Amniotic epithelial cell (primary cell): ENCODE measurements around the gene RNU5B-1.

Experiments
- DNase-seq: peaks from one replicate; pipeline ENCODE4 v3.0.0-alpha.2; 2010; ENCODE audit warnings: low read depth

RNU5B-1 gene

GRCh38 chr15:65328506-65329287 is 24.2 kb downstream of the RNU5B-1 start:
- no peak for DNase-seq

- no peak for DNase-seq
Observed at GRCh38 chr15:65329288-65329983, 25.0 kb downstream of the RNU5B-1 start.

GRCh38 chr15:65329984-65330735 is 25.7 kb downstream of the RNU5B-1 start:
- DNase-seq = no peak

- DNase-seq = no peak
Observed at GRCh38 chr15:65330934-65331645, 26.6 kb downstream of the RNU5B-1 start.

DNA sequence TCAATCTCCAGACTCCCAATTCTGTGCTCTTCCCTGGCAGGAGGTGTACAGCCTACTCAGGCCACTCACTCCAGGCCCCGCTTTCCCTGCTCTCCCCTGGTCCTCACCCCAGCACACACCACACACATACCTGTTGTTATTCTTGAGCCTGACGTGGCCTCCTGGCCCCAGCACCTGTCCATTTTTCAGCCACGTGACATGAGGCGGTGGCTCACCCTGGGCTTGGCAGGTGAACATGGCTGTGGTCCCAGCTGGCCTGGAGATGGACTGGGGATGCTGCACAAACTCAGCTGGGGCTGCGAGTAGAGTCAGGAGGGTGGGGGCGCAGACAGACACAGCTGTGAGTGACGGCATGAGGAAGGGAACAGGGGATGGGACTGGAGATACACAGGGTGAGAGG is 27.3 kb downstream of the RNU5B-1 start:
- DNase-seq = no peak

- DNase-seq = no peak
Observed at GRCh38 chr15:65332391-65333147, 28.1 kb downstream of the RNU5B-1 start.

DNA sequence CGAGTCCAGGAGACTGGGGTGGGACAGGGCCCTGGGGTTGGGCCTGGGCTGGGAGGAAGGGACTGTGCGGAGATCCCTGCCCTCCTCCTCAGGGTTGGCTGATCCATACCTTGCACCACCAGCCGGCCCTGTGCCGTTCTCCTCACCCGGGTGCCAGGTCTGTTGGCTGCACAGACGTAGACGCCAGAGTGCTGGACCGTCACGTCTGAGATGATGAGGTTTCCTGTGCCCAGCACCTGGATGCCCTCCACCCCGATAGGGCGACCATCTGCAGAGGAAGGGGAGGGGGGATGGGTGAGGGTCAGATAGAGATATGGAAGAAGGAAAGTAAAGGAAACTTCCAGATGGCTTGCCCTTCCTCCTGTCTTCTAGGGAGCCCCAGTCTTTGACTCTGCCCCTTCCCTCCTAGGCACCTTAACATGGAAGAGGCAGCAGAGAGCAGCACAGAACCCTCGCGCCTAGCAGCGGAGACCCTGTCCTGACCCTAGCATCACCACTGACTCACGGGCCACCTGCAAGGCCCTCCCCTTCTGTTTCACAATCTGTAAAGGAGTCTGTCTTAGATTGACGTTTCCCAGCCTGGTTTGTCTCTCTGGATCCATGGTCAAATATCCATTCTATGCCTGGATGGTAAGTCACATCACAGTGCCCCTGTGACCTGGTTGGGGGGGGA is 28.8 kb downstream of the RNU5B-1 start:
- no peak for DNase-seq

DNA sequence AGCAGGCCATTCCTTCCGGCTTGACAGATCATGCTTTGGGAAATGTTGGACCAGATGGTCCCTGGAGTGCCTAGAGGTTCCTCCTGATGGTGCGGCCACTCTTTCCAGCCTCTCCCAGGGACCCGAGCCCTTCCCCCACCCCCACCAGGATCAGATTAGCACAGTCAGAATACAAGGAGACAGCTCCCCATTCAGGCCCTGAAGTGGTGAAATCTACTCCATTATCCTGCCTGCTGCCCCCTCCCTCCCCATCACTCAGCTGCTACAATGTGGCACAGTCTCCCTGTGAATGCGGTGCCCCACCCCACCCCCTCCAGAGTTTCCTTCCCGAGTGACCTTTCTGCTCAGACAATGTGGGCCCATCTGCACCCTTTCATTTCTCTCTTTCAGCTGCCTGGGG is 29.4 kb downstream of the RNU5B-1 start:
- DNase-seq = no peak

- no peak for DNase-seq
Observed at GRCh38 chr15:65334586-65335231, 30.2 kb downstream of the RNU5B-1 start.

DNA sequence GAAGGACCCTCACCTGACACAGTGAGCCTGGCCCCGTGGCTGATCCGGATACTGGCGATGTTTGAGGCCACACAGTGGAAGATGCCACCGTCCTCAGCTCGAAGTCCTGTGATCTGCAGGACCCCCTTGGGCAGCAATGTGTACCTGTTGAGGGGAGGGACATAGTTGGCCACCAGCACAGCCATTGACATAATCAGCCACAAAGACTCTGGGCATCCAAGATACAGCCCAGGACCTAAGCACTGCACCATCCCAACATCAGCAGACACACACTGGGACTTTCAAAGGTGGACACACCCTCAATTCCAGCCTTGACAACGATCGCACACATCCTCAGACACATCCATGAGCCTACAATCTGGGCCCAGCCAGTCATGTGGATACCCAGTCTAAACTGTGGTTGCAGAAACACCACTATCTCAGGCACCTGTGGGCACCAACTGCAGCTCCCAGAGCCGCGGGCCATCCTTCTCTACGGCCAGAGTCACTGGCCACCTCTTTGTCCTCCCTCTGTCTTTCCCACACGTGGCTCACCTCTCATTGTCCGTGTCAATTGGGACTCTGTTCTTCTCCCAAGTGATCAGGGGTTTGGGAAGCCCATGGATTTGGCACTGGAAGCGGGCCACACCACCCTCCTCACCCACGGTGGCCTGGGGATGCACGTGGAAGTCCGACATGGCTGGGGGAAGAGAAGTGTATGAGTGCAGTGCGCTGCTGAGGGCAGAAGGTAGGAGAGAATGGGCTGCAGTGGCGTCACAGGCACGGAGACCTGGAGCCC is 31.0 kb downstream of the RNU5B-1 start:
- DNase-seq = no peak

GRCh38 chr15:65336493-65337435 is 32.3 kb downstream of the RNU5B-1 start:
- no peak for DNase-seq

DNA sequence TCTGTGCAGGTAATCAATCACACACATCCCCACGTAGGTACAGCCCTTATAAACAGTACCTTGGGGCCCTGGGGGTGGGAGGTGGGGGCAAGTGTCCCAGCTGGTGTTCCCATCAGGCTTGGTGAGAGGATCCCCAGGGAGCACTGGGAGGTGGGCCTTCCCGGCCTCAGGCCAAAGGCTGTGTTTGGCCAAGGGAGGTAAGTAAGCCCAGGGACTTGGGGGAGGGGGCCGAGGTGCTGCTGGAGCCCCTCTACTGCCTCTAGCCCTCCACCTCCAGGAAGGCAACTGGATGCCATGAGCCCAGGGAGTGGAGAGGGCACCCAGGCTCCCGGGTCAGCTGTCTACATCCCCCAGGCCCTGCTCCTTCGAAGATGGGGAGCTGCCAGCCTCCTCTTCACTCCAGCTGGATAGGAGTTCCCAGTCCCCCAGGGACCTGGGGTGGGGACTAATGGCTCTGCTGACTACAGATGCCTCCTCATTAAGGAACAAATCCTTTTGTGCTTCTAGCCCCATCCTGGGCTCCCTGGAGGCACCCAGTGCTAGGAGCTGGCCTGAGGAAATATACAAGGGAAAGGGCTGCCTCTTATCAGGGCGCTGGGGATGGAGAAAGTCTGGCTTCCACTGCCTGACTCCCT is 33.1 kb downstream of the RNU5B-1 start:
- no peak for DNase-seq

GRCh38 chr15:65338366-65338765 is 33.9 kb downstream of the RNU5B-1 start:
- DNase-seq = no peak

- no peak for DNase-seq
Observed at GRCh38 chr15:65338823-65339222, 34.3 kb downstream of the RNU5B-1 start.

DNA sequence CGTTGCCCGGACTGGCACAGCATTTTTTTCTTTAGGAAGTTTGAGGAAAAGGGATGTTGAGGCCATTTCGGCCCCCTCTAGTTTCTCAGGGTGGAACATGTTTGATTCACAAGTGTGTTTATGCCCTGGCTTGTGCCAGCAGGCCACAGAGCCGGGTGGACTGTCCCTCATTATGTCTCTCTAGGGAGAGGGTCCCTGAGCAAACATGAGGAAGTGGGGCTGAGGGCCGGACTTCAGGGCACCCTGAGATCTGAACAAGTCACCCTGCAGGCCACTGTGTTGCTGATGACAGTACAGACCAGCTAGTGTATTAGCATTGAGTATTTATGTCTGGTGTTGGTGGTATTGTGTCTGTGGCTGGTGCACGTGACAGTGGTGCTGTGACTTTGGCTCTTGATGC is 34.9 kb downstream of the RNU5B-1 start:
- no peak for DNase-seq

DNA sequence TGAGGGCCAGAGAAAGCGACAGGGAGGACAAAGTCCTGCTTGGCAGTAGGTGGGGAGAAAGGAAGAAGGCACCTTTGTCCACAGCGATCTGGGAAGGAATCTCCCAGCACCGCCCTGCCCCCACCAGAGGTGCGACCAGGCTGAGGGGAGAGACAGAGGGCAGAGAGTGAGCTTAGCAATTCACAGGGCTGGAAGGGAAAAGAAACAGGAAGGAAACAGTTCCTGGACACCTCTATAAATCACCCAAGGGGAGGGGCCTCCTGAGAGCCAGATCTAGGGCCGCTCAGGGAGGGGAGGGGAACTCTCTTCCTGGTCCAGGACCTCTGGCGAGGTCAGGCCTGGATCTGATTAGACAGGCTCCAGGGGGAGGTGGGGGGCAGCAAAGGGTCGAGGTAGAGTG is 35.4 kb downstream of the RNU5B-1 start:
- DNase-seq = no peak

DNA sequence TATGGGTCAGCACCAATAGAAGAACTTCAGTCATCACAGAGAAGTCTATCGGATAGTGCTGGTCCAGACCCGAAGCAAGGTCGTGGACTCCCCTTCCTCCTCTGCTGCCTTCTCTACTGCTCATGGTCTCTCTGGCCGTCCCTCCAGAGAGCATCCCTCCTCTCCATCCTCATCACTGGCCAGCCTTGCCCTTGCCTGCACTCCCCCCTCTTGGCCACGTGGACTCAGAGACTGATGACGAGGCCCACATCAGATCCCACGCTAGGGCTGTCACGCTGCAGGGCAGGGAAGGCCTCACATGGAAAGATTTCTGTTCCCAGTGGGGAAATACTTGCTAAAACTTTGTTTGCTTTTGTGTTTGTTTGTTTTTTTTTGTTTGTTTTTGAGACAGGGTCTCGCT is 38.0 kb downstream of the RNU5B-1 start:
- DNase-seq = no peak

- DNase-seq = no peak
Observed at GRCh38 chr15:65343374-65343981, 39.0 kb downstream of the RNU5B-1 start.
